Inflammatory macrophage treated with lipopolysaccharide for 1 hour (primary cell): ENCODE measurements around the gene SUGP2.

Experiments used
- DNase-seq, 2 donors: peaks; one replicate each; pipeline ENCODE4 v3.0.0-alpha.2; 2020 to 2022

Gene SUGP2

GRCh38 chr19:19059018-19059836 is 25.9 kb upstream of the SUGP2 start:
- no peak for DNase-seq

GRCh38 chr19:19057720-19058119 is 24.4 kb upstream of the SUGP2 start:
- no peak for DNase-seq

DNA sequence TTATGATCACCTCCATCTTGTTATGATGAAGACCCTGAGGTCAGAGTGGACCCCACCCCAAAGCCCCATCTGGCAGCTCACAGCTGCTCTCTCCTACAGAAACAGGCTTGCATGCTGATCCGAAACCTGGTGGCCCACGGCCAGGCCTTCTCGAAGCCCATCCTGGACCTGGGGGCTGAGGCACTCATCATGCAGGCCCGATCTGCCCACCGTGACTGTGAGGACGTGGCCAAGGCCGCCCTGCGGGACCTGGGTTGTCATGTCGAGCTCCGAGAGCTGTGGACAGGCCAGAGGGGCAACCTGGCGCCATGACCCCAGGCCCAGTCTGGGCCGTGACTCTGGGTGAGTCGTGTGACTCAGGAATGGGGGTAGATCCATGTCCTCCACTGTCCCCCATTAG is 24.0 kb upstream of the SUGP2 start:
- no peak for DNase-seq

DNA sequence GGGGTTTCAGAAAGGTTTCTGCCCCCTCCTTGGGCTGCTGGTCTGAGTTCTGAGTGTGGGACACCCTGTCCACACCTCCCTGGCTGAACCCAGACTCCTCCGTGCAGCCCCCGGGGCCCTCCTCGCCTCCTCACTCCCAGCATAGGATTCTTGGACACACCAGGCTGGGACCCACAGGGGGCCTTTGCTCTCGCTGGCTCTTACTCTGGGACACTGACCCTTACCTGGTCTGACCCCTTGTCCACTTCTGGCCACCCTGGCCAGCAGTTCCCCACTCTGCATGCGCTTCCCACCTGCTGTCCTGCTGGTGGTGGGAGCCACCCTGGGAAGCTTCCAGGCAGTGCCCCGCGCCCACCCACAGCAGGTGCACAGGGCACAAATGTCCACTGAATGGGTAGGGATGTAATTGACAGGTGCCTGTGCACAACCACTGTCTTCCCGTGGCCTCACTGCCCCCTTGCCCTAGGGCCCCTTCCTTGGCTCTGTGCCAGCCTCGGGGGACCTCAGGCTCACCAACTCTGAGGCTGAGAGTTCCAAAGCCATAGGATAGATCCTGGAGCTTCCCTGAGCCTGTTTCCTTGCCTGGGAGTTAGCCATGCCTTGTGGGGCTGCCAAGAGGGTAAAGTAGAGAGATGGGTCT is 23.4 kb upstream of the SUGP2 start:
- no peak for DNase-seq

DNA sequence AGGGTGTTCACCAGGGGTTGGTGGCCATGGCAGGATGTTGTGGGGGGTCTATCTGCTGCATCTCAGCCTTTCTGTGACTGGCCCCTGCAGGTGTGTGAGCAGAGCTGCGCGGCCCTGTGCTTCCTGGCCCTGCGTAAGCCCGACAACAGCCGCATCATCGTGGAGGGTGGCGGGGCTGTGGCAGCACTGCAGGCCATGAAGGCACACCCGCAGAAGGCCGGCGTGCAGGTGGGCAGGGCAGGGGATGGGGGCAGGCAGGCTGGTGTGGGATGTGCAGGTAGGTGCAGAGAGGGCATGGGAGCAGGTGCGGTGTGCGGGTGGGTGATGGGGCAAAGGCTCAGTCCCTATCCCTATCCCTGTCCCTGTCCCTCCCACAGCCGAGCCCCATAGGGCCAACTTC is 22.4 kb upstream of the SUGP2 start:
- no peak for DNase-seq

GRCh38 chr19:19054939-19055440 is 21.7 kb upstream of the SUGP2 start:
- DNase-seq = no peak

DNA sequence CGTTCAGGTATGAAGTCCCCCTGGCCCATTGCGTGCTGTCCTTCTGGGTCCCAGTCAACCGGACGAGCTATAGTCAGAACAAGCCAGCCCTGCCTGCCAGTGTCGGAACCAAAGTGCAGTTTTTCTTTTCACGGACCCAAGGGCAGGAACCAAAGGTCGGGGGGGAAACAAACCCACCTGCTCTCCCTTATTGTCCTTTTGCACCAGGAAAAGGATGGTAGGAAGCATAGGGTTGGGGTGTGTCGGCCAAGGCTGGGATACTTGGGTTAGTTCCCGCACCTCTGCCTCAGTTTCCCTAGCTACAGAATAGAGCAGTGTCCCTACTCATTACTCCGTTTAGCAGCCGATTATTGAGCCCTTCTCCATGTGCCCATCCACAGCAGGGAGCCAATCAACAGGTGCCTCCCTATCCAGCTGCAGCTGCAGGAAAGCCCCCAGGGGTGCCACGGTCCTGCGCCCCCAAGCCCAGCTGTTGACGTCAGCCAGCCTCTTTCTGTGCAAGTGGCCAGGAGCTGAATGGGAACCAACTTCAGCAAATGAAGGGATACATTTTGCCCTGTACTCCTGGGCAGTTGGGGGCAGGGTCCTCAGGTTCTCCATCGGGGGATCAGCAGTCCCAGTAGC is 21.1 kb upstream of the SUGP2 start:
- DNase-seq = no peak

DNA sequence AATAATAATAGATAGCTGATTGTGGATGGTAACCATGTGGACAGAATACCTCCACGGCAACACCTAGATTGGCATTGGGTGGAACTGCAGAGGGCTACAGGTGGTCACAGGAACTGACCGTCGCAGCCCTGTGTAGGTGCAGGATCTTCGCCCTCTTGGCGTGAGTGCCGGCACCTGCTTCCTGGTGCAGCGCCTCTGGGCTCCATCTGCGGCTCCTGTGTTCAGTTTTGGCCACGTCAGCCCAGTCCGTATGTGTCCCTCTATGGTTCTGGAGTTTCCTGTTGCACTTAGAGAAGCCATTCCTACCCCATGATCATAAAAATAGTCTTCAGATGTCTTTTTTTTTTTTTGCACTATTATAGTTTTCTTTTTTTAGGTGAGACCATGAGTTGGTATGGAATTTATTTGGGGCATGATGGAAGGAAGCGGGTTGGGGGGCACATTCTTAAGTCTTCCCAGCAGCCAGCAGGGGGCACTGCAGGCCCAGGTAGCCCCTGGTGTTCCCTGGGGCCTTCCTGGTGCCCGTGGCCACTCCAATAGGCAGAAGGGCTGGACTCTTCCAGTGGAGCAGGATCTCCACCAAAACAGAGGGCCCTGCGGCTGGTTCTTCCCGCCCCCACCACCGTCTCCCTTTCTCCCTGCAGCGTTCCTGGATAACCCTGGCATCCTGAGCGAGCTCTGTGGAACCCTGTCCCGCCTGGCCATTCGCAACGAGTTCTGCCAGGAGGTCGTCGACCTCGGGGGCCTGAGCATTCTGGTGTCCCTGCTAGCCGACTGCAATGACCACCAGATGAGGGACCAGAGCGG is 20.4 kb upstream of the SUGP2 start:
- peak in 1 of 2 donors; percentile 46 for DNase-seq

DNA sequence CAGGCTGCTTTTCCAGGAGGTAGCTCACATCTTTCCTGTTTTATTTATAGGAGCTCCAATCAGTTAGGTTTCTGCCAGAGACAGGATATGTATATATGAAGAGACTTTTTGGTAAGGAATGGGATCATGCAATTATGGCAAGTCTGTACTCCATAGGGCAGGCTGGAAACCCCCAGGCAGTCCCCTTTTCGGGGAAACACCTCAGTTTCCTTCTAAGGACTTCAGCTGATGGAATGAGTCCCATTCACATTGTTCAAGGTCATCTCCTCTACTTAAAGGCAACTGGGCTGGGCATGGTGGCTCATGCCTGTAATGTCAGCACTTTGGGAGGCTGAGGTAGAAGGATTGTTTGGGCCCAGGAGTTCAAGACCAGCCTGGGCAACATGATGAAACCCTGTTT is 19.6 kb upstream of the SUGP2 start:
- peak in 1 of 2 donors; percentile 63 for DNase-seq

- no peak for DNase-seq
Measured at GRCh38 chr19:19051478-19052213, 18.3 kb upstream of the SUGP2 start.

DNA sequence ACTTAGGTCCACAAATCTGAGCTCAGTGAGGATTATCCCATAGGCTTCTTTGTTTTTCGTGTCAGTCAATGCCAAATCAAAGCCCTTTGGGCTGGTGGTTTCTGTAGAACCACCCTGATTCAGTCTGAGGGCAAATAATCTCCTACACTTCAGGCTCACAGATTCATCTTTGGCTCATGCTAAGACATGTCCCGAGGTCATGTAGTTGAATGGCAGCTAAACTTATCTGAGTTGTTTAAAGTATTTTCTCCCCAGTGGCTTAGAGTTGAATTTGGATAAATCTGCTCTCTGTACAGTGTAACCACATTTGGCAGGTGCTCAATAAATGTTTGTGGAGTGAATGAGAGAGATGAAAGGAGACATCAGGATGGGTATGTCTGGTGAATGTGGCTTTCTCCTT is 17.4 kb upstream of the SUGP2 start:
- no peak for DNase-seq

DNA sequence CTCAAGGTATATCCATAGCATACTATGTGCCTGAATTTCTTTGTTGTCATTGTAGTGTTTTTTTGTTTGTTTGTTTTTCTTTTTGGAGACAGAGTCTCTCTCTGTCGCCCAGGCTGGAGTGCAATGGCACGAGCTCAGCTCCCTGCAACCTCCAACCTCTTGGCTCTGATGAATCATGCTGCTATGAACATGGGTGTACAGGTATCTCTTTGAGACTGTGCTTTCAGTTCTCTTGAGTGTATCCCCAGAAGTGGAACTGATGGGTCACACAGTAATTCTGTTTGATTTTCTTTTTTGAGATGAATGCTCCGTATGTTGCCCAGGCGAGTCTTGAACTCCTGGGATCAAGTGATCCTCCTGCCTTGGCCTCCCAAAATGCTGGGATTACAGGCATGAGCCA is 16.8 kb upstream of the SUGP2 start:
- no peak for DNase-seq

DNA sequence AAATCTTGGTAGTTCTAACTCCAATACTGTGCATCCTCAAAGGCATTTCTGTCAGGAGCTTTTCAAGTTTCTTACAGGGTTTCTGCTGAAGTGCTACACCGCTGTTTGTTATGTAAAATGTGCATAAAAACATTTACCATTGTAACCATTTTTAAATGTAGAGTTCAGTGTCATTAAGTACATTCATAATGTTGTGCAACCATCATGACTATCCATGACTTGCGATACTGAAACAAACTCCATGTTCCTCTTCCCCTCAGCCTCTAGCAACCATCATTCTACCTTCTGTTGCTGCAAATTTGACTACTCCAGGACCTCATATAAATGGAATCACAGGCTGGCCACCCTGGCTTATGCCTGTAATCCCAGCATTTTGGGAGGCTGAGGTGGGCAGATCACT is 16.1 kb upstream of the SUGP2 start:
- DNase-seq = no peak

DNA sequence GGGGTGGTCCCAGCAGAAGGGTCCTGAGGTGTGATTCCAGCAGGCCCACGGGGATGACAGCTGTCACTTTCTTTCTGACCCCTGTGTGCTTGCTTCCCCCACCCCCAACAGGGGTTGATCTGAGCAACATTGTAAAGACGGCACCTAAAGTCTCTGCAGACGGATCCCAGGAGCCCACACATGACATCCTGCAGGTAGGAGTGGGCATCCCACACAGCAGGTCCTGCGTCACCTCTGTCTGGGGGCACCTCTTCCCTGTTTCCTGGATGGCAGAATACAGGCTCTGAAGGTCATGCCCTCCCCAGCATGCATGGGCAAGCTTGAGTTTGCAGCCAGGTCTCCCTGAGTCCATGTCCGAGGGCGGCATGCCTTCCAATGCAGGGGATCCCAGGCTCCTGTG is 10.6 kb upstream of the SUGP2 start:
- no peak for DNase-seq

DNA sequence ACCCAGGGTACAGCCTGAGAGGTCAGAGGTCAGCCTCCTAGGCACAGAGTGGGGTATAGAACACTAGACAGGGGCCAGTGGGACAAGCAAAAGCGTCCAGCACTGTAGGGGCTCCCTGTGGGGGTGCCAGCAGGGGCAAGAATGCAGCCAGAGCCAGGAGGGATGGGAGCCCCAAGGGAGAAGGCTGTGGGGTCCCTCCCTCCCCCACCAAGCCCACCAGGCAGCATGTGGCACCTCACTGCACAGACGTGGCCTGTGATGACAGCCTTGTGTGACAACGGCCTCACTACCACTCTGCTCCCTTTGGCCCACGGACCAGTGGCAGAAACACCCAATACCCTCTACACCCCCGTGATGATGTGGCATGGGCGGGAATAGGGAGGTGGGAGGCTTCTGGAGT is 10.2 kb upstream of the SUGP2 start:
- DNase-seq = no peak

DNA sequence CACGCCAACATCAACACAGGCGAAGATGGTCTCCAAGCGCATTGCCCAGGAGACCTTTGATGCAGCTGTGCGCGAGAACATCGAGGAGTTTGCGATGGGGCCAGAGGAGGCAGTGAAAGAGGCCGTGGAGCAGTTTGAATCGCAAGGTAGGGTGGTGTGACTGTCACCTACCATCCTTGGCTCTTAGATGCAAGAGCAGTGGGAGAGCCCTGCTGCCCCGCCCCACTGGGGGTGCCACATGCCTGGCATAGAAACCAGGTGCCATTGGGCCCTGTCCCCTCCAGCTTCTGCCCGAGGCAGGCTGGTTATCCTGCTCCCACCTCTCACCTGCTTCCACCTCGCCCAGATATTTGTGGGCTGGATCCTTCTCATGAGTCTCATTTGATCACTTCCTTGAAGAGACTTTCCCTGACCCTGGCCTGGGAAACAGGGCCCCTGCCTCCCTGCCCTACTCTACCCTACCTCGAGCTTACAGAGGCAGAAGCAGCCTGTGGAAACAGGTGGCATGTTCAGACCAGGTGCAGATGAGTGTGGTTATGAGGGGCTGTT is 9.5 kb upstream of the SUGP2 start:
- DNase-seq = no peak

DNA sequence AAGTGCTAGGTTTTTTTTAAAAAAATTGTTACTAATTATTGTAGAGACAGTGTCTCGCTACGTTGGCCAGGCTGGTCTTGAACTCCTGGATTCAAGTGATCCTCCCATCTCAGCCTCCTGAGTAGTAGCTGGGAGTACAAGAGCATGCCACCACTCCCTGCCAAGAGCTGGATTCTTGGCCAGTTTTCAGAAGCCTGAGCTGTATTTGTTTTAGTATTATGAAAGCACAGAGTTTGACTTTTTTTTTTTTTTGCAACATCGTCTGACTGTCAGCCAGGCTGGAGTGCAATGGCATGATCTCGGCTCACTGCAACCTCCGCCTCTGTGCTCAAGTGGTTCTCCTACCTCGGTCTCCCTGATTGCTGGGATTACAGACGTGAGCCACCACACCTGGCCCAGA is 7.1 kb upstream of the SUGP2 start:
- no peak for DNase-seq

- DNase-seq = no peak
Measured at GRCh38 chr19:19039901-19040300, 6.6 kb upstream of the SUGP2 start.

GRCh38 chr19:19034204-19034624 is 897 bp upstream of the SUGP2 start:
- DNase-seq = peak; percentile 84 to 90

- no peak for DNase-seq
Measured at GRCh38 chr19:19033176-19033425, 216 bp downstream of the SUGP2 start.

GRCh38 chr19:19032420-19033175 is 719 bp downstream of the SUGP2 start:
- DNase-seq = peak; percentile 97

GRCh38 chr19:19031891-19032290 is 1.4 kb downstream of the SUGP2 start:
- DNase-seq = no peak
